ENCODE results near the gene LOX. TPM values are rescaled to one million over a fixed set of nuclear protein-coding genes. Genes with fewer than 3 reads are reported as not detected.

LOX gene
- total RNA-seq, 1 experiment from 2014 or later, result 0.79 TPM

- no peak overlapping the region for H3T11ph ChIP-seq (ENCODE audit: low read length)
- H4K8ac ChIP-seq (replicated peaks; ENCODE audit: insufficient read length, low read depth, low read length), result no peak overlapping the region
- no CpG with 5 or more reads among the region's 3 CpGs for WGBS (ENCODE audit: extremely low coverage, insufficient read length, low lambda C conversion rate)
- Mint-ChIP-seq H3K4me1 (peaks cover 4 to 6% of the 10 kb centered on the region in 2 experiments; a peak in 2 of 4 replicates), H3K36me3 (ENCODE audit: insufficient read depth in 1 of 3, low read depth in 3 of 3) (no peaks in the 10 kb centered on the region), H3K27me3 (ENCODE audit: low read depth) (no peaks in the 10 kb centered on the region), H3K27ac (no peak overlapping the region), H3K4me3 (no peak overlapping the region), H3K9me3 (no peaks in the 10 kb centered on the region)
- H3K4me2 ChIP-seq (ENCODE audit: insufficient read depth, insufficient read length, low read length), result no peak overlapping the region
- H4K91ac ChIP-seq (ENCODE audit: insufficient read length, low read depth, low read length), result no peak overlapping the region
- no peak overlapping the region for H2AFZ ChIP-seq (ENCODE audit: low read length)
- no peaks in the 10 kb centered on the region for H3K79me1 ChIP-seq (ENCODE audit: insufficient read depth, low read depth, low read length, poor library complexity, severe bottlenecking)
- no peaks in the 10 kb centered on the region for H3K4me1 ChIP-seq (ENCODE audit: insufficient read depth, low read length)
- DNase-seq, result no peak
- H2BK120ac ChIP-seq (ENCODE audit: low read depth, low read length, poor library complexity, severe bottlenecking), result no peak overlapping the region
- no peak overlapping the region for H3K14ac ChIP-seq (ENCODE audit: insufficient read depth, low read length)
- no peaks in the 10 kb centered on the region for H4K20me1 ChIP-seq (ENCODE audit: control insufficient read depth, insufficient read depth, insufficient read length)
- H2BK20ac ChIP-seq (ENCODE audit: low read depth, low read length, poor library complexity, severe bottlenecking), result no peak overlapping the region
- no peak overlapping the region for H3K9ac ChIP-seq (ENCODE audit: extremely low read depth, insufficient read length, low read length)
- H3K9me3 ChIP-seq (ENCODE audit: control insufficient read depth, low read depth, low read length), result no peaks in the 10 kb centered on the region
- H3K23ac ChIP-seq (ENCODE audit: insufficient read length, low read depth, low read length), result no peak overlapping the region
- H3K27me3 ChIP-seq (ENCODE audit: insufficient read depth, low read length), result no peaks in the 10 kb centered on the region
- no peak overlapping the region for H2BK5ac ChIP-seq (ENCODE audit: insufficient read length, low read length)
- no peak overlapping the region for H3K56ac ChIP-seq (ENCODE audit: insufficient read length, low read depth, low read length)
- H3K18ac ChIP-seq (ENCODE audit: insufficient read length, low read depth, low read length), result no peak overlapping the region
- H3K23me2 ChIP-seq (ENCODE audit: insufficient read length, low read depth, low read length, poor library complexity, severe bottlenecking), result no peaks in the 10 kb centered on the region
- H4K5ac ChIP-seq (ENCODE audit: insufficient read length, low read depth, low read length), result no peak overlapping the region
- TF ChIP-seq, protein P1, sequence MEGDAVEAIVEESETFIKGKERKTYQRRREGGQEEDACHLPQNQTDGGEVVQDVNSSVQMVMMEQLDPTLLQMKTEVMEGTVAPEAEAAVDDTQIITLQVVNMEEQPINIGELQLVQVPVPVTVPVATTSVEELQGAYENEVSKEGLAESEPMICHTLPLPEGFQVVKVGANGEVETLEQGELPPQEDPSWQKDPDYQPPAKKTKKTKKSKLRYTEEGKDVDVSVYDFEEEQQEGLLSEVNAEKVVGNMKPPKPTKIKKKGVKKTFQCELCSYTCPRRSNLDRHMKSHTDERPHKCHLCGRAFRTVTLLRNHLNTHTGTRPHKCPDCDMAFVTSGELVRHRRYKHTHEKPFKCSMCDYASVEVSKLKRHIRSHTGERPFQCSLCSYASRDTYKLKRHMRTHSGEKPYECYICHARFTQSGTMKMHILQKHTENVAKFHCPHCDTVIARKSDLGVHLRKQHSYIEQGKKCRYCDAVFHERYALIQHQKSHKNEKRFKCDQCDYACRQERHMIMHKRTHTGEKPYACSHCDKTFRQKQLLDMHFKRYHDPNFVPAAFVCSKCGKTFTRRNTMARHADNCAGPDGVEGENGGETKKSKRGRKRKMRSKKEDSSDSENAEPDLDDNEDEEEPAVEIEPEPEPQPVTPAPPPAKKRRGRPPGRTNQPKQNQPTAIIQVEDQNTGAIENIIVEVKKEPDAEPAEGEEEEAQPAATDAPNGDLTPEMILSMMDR (conservative IDR thresholded peaks at IDR 0.05), result no peak
- H2BK15ac ChIP-seq (ENCODE audit: low read depth, low read length), result no peak overlapping the region
- no peak overlapping the region for H3K27ac ChIP-seq (ENCODE audit: insufficient read length, low read depth, low read length)
- no peaks in the 10 kb centered on the region for H3K79me2 ChIP-seq (ENCODE audit: insufficient read depth, low read length)
- H3K4ac ChIP-seq (ENCODE audit: low read depth, low read length), result no peak overlapping the region
- H2BK12ac ChIP-seq (ENCODE audit: insufficient read length, low read depth, low read length), result no peak overlapping the region
- no peak overlapping the region for H2AK5ac ChIP-seq (ENCODE audit: insufficient read length, low read length)
Measured at GRCh38 chr5:122064992-122065391, 13.1 kb downstream of the LOX start.
